NCI-H1694 (cell line): ENCODE data around the gene SUSD4.

Experiments used
- DNase-seq: peaks from one replicate; lab custom pipeline; 2025; lab: John Stamatoyannopoulos, UW

The SUSD4 gene

GRCh38 chr1:223211323-223211985 is 152.5 kb downstream of the SUSD4 start:
- DNase-seq, result no peak

GRCh38 chr1:223210788-223211120 is 153.2 kb downstream of the SUSD4 start:
- DNase-seq, result peak; percentile 20

- no peak for DNase-seq
Measured at GRCh38 chr1:223209992-223210787, 153.8 kb downstream of the SUSD4 start.

GRCh38 chr1:223209293-223209898 is 154.6 kb downstream of the SUSD4 start:
- no peak for DNase-seq

GRCh38 chr1:223208164-223209076 is 155.6 kb downstream of the SUSD4 start:
- DNase-seq, result no peak

DNA sequence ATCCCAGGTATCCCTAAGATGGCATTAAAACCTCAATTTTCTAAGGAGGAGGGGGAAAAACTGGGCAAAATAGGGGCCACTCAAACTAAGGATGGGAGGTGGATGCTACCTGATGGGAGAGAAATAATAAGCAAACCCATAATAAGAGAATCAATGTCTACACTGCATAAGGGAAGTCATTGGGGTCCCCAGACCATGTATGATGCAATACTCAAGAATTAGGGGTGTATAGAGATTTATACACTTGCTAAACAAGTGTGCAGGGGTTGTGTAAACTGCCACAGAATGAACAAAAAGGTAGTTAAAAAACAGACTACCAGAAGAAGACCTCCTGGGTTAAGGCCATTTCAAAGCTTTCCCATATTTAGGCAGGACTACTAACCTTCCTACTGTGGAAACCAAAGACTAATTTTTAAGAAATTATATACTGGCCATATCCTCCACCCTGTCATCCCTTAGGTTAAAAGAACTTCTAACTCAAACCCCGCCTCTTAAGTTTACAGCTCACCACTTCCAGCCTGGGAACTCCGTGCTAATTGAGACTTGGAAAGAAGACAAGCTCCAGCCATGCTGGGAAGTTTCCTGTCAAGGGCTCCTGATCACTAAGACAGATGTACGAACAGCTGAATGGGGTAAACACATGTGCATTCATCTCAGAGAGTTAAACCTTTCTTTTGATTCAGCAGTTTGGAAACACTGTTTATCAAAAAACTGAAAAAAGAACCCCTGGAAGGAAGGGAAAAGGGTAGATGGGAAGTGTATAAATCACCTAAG is 156.5 kb downstream of the SUSD4 start:
- DNase-seq, result no peak

DNA sequence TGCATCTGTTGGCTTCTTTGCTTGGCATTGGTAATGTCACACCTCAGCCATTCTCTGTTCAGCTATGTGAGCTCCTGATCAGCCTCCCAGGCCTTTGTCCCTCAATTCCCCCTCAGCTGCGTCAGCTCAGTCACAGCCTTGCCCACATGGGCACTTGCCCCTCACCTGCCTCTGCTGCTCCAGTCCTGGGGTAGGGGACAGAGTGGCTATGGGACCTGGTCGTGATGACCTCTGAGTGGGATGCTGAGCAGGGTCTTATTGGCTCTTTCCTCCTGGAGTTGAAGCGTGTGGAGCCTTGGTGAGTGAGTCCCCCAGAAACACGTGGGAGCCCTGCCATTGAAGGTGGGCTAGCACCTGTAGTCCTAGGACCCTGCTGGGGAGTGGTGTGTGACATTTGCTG is 159.6 kb downstream of the SUSD4 start:
- DNase-seq, result no peak

- no peak for DNase-seq
Measured at GRCh38 chr1:223203694-223204093, 160.3 kb downstream of the SUSD4 start.

DNA sequence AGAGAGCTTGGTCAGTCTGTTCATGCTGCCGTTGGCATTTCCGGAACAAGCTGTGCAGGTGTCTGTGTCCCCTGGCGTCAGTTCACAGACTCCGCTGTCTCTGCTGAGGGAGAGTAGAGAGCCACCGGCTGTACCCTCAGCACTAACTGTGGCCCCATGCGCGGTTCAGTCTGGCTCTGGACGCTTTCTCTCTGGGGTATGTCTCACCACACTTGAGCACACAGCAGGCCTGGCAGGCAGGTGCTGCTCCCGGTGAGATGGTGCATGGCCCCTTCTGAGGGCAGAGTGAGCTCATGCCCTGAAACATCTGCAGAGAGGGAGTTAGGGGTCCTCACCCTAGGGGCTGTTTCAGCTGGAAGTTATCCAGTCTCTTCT is 161.0 kb downstream of the SUSD4 start:
- no peak for DNase-seq

- no peak for DNase-seq
Measured at GRCh38 chr1:223202376-223203033, 161.5 kb downstream of the SUSD4 start.

DNA sequence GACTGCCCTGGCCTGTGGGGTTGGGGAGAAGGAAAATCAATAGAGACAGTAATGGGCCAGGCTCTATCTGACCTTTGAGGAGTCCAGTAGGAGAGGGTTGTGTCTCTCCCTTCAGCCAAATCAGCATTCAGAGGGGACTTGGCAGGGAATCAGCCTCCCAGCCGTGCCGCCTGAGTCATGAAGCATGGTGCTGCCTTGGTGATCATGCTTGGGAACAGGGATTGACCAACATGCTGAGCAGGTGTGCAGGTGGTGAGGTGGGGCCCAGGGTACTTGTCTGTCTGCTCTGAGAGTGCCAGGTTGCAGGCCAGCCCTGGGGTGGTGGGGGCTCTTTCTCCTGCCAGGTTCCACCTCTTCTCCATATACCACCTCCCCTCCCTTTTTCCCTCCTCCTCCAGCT is 162.0 kb downstream of the SUSD4 start:
- no peak for DNase-seq

- DNase-seq, result no peak
Measured at GRCh38 chr1:223200903-223201302, 163.1 kb downstream of the SUSD4 start.

DNA sequence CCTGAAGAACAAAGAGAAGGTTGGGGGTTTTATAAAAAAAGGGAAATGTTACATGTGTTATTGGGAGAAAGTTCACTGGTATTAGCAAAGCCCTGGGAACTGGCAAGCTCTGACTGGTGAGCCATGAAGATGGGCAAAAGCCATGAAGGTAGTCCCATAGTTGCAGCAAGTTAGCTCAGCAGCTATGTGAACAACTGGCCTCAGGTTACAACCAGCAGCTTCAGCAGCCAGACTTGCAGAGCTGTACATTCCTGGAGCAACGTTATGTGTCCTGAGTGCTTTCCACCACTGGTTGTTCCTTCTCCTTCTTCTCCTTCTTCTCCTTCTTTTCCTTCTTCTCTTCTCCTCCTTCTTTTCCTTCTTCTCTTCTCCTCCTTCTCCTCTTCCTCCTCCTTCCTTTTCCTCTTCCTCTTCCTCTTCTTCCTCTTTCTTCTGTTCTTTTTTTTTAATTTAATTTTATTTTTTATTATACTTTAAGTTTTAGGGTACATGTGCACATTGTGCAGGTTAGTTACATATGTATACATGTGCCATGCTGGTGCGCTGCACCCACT is 164.8 kb downstream of the SUSD4 start:
- no peak for DNase-seq

- no peak for DNase-seq
Measured at GRCh38 chr1:223198628-223198965, 165.4 kb downstream of the SUSD4 start.

- DNase-seq, result no peak
Measured at GRCh38 chr1:223197923-223198627, 165.9 kb downstream of the SUSD4 start.

GRCh38 chr1:223189903-223190724 is 173.9 kb downstream of the SUSD4 start:
- DNase-seq, result no peak

DNA sequence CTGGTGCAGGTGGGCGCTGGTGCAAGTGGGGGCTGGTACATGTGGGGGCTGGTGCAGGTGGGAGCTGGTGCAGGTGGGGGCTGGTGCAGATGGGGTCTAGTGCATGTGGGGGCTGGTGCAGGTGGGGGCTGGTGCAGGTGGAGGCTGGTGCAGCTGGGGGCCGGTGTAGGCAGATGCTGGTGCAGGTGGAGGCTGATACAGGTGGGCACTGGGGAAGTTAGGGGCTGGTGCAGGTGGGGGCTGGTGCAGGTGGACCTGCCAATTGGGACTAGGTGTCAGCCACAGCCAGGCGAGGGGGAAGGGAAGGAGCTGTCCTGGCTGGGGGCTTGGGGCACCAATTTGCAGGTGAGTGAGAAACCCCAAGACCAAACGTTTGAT is 174.5 kb downstream of the SUSD4 start:
- DNase-seq, result no peak

- no peak for DNase-seq
Measured at GRCh38 chr1:223188618-223189356, 175.2 kb downstream of the SUSD4 start.

DNA sequence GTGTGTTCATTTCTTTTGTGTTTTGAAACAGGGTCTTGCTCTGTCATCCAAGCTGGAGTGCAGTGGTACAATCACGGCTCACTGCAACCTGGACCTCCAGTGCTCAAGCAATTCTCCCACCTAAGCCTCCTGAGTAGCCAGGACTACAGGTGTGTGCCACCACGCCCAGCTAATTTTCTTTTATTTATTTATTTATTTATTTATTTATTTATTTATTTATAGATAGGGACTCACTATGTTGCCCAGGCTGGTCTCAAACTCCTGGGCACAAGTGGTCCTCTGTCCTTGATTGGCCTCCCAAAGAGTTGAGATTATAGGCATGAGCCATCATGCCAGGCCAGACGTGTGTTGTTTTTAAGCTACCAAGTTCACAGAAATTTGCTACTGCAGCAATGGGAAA is 177.2 kb downstream of the SUSD4 start:
- DNase-seq, result no peak
